ENCODE data around the gene DNMT3B. TPM values are rescaled to one million over a fixed set of nuclear protein-coding genes. Genes with fewer than 3 reads are reported as not detected.
A peak's percentile ranks its signal among the peaks of the same experiment; 100 is the strongest.
"Not testable (repeated sequence)": the region's sequence is repeated elsewhere in the genome, so short reads cannot be mapped to it uniquely, and the experiment has no call there.

Gene DNMT3B
- 2.8 and 3.4 TPM in 2 replicates for total RNA-seq

- peak within 1 kb of the TSS; percentile 57 for H3K27ac Mint-ChIP-seq
- H3K4me1 Mint-ChIP-seq (ENCODE audit: low read depth): peaks cover 10% of the 10 kb centered on the region
- peak within 1 kb of the TSS; percentile 87 for H3K4me3 Mint-ChIP-seq (ENCODE audit: low read depth)
- H3K27me3 Mint-ChIP-seq (ENCODE audit: low read depth): peaks cover 8% of the 10 kb centered on the region
- no peaks in the 10 kb centered on the region for H3K36me3 Mint-ChIP-seq (ENCODE audit: low read depth)
- peak; percentile 64 for DNase-seq (ENCODE audit: low spot score)
- intact Hi-C loops (cut with micrococcal nuclease): loop anchor here (2.0 kb wide), 1 partner anchor 15 kb away; no protein-coding TSS in a partner anchor
- no peaks in the 10 kb centered on the region for H3K9me3 Mint-ChIP-seq
Observed at GRCh38 chr20:32761831-32762753, at the start of gene DNMT3B. Gene DNMT3B (plus strand): TSS chr20:32762385. CDS start chr20:32780324, 17,939 bp downstream.

- Mint-ChIP-seq H3K36me3 (ENCODE audit: low read depth) (peaks cover 24% of the 10 kb centered on the region), H3K27me3 (ENCODE audit: low read depth) (no peaks in the 10 kb centered on the region), H3K9me3 (no peaks in the 10 kb centered on the region), H3K4me3 (ENCODE audit: low read depth) (no peak overlapping the region), H3K4me1 (ENCODE audit: low read depth) (no peaks in the 10 kb centered on the region), H3K27ac (no peak overlapping the region)
- no peak for DNase-seq (ENCODE audit: low spot score)
- intact Hi-C loops (cut with micrococcal nuclease): no loop called here
Observed at GRCh38 chr20:32718749-32719348, 43.3 kb upstream of the DNMT3B start.

GRCh38 chr20:32727683-32728082, 34.5 kb upstream of the DNMT3B start:
- Mint-ChIP-seq H3K4me1 (ENCODE audit: low read depth) (peaks cover 18% of the 10 kb centered on the region), H3K4me3 (ENCODE audit: low read depth) (no peak overlapping the region), H3K27me3 (ENCODE audit: low read depth) (no peaks in the 10 kb centered on the region), H3K27ac (no peak overlapping the region), H3K36me3 (ENCODE audit: low read depth) (peaks cover 46% of the 10 kb centered on the region), H3K9me3 (no peaks in the 10 kb centered on the region)
- intact Hi-C loops (cut with micrococcal nuclease): no loop called here
- DNase-seq (ENCODE audit: low spot score): no peak

GRCh38 chr20:32728435-32728834, 33.8 kb upstream of the DNMT3B start:
- H3K27me3 Mint-ChIP-seq (ENCODE audit: low read depth); H3K27ac Mint-ChIP-seq; DNase-seq (ENCODE audit: low spot score); H3K9me3 Mint-ChIP-seq; intact Hi-C loops (cut with micrococcal nuclease); H3K4me3 Mint-ChIP-seq (ENCODE audit: low read depth): not testable (repeated sequence)
- H3K36me3 Mint-ChIP-seq (ENCODE audit: low read depth): peaks cover 46% of the 10 kb centered on the region
- H3K4me1 Mint-ChIP-seq (ENCODE audit: low read depth): peaks cover 18% of the 10 kb centered on the region

- intact Hi-C loops (cut with micrococcal nuclease); DNase-seq (ENCODE audit: low spot score); H3K27me3 Mint-ChIP-seq (ENCODE audit: low read depth); H3K27ac Mint-ChIP-seq; H3K9me3 Mint-ChIP-seq; H3K4me3 Mint-ChIP-seq (ENCODE audit: low read depth): not testable (repeated sequence)
- Mint-ChIP-seq H3K4me1 (ENCODE audit: low read depth) (peaks cover 18% of the 10 kb centered on the region), H3K36me3 (ENCODE audit: low read depth) (peaks cover 46% of the 10 kb centered on the region)
Observed at GRCh38 chr20:32729334-32729733, 32.9 kb upstream of the DNMT3B start.

- Mint-ChIP-seq H3K36me3 (ENCODE audit: low read depth) (peaks cover 39% of the 10 kb centered on the region), H3K27ac (peak overlapping the region; percentile 83), H3K4me3 (ENCODE audit: low read depth) (no peak overlapping the region), H3K27me3 (ENCODE audit: low read depth) (no peaks in the 10 kb centered on the region), H3K9me3 (no peaks in the 10 kb centered on the region), H3K4me1 (ENCODE audit: low read depth) (peaks cover 25% of the 10 kb centered on the region)
- DNase-seq (ENCODE audit: low spot score): no peak
- intact Hi-C loops (cut with micrococcal nuclease): no loop called here
Observed at GRCh38 chr20:32731882-32732266, 30.3 kb upstream of the DNMT3B start.

- Mint-ChIP-seq H3K4me1 (ENCODE audit: low read depth) (peaks cover 18% of the 10 kb centered on the region), H3K4me3 (ENCODE audit: low read depth) (no peak overlapping the region), H3K27ac (peak overlapping the region; percentile 91), H3K36me3 (ENCODE audit: low read depth) (peaks cover 11% of the 10 kb centered on the region), H3K27me3 (ENCODE audit: low read depth) (no peaks in the 10 kb centered on the region), H3K9me3 (no peaks in the 10 kb centered on the region)
- DNase-seq (ENCODE audit: low spot score): peak; percentile 42
- intact Hi-C loops (cut with micrococcal nuclease): no loop called here
Observed at GRCh38 chr20:32737371-32738223, 24.6 kb upstream of the DNMT3B start.

GRCh38 chr20:32741151-32741550, 21.0 kb upstream of the DNMT3B start:
- Mint-ChIP-seq H3K9me3 (no peaks in the 10 kb centered on the region), H3K27ac (no peak overlapping the region), H3K4me3 (ENCODE audit: low read depth) (no peak overlapping the region), H3K4me1 (ENCODE audit: low read depth) (peaks cover 27% of the 10 kb centered on the region), H3K27me3 (ENCODE audit: low read depth) (no peaks in the 10 kb centered on the region), H3K36me3 (ENCODE audit: low read depth) (peaks cover 8% of the 10 kb centered on the region)
- no peak for DNase-seq (ENCODE audit: low spot score)
- intact Hi-C loops (cut with micrococcal nuclease): loop anchor here (5.0 kb wide), 1 partner anchor 36 kb away; no protein-coding TSS in a partner anchor

GRCh38 chr20:32742322-32743236, 19.6 kb upstream of the DNMT3B start:
- Mint-ChIP-seq H3K27me3 (ENCODE audit: low read depth) (no peaks in the 10 kb centered on the region), H3K9me3 (no peaks in the 10 kb centered on the region), H3K4me1 (ENCODE audit: low read depth) (peaks cover 26% of the 10 kb centered on the region), H3K27ac (peak overlapping the region; percentile 97), H3K36me3 (ENCODE audit: low read depth) (peaks cover 7% of the 10 kb centered on the region), H3K4me3 (ENCODE audit: low read depth) (peak overlapping the region; percentile 97)
- intact Hi-C loops (cut with micrococcal nuclease): loop anchor here (5.0 kb wide), 1 partner anchor 35 kb away; no protein-coding TSS in a partner anchor
- DNase-seq (ENCODE audit: low spot score): peak; percentile 17

- intact Hi-C loops (cut with micrococcal nuclease): loop anchor here (2.0 to 5.0 kb wide), 2 partner anchors 34 to 77 kb away; no protein-coding TSS in a partner anchor
- no peaks in the 10 kb centered on the region for H3K9me3 Mint-ChIP-seq
- H3K36me3 Mint-ChIP-seq (ENCODE audit: low read depth): peaks cover 7% of the 10 kb centered on the region
Observed at GRCh38 chr20:32743237-32744112, 18.7 kb upstream of the DNMT3B start, which contains the start of gene COMMD7. Gene COMMD7 (minus strand): TSS chr20:32743467. CDS start chr20:32743391, 76 bp downstream.

More at GRCh38 chr20:32743237-32744112, 18.7 kb upstream of the DNMT3B start, which contains the start of gene COMMD7:
- peak within 1 kb of the TSS; percentile 97 for H3K4me3 Mint-ChIP-seq (ENCODE audit: low read depth)
- H3K27me3 Mint-ChIP-seq (ENCODE audit: low read depth): no peaks in the 10 kb centered on the region
- H3K4me1 Mint-ChIP-seq (ENCODE audit: low read depth): peaks cover 26% of the 10 kb centered on the region
- peak within 1 kb of the TSS; percentile 99 for H3K27ac Mint-ChIP-seq
- peak; percentile 67 for DNase-seq (ENCODE audit: low spot score)
